ENCODE measurements around the gene KCNG4.

Gene KCNG4

GRCh38 chr16:84182680-84183571, 56.9 kb downstream of the KCNG4 start:
- DNase-seq (ENCODE audit: low read depth): no peak

GRCh38 chr16:84182104-84182503, 57.7 kb downstream of the KCNG4 start:
- DNase-seq (ENCODE audit: low read depth): no peak

GRCh38 chr16:84181144-84181915, 58.5 kb downstream of the KCNG4 start:
- no peak for DNase-seq (ENCODE audit: low read depth)

- no peak for DNase-seq (ENCODE audit: low read depth)
Observed at GRCh38 chr16:84180519-84181140, 59.2 kb downstream of the KCNG4 start.

GRCh38 chr16:84179612-84180320, 60.0 kb downstream of the KCNG4 start:
- no peak for DNase-seq (ENCODE audit: low read depth)

GRCh38 chr16:84178892-84179611, 60.8 kb downstream of the KCNG4 start:
- DNase-seq (ENCODE audit: low read depth): no peak

GRCh38 chr16:84178146-84178765, 61.6 kb downstream of the KCNG4 start:
- no peak for DNase-seq (ENCODE audit: low read depth)

GRCh38 chr16:84177741-84178073, 62.1 kb downstream of the KCNG4 start:
- no peak for DNase-seq (ENCODE audit: low read depth)

GRCh38 chr16:84176192-84177053, 63.4 kb downstream of the KCNG4 start:
- DNase-seq (ENCODE audit: low read depth): no peak

- DNase-seq (ENCODE audit: low read depth): peak; percentile 47
Observed at GRCh38 chr16:84175350-84176081, 64.3 kb downstream of the KCNG4 start.

GRCh38 chr16:84174396-84174795, 65.4 kb downstream of the KCNG4 start:
- DNase-seq (ENCODE audit: low read depth): no peak

GRCh38 chr16:84169765-84170310, 70.0 kb downstream of the KCNG4 start:
- DNase-seq (ENCODE audit: low read depth): no peak

Measured in stimulated activated CD8-positive, alpha-beta memory T cell treated with anti-CD3 and anti-CD28 coated beads, Interleukin-15, amount 100 ng/mL, for 1 hour (primary cell).